H1 (cell line): ENCODE data around the gene CFAP74.

Experiments
- CTCF ChIP-seq, 3 experiments: IDR thresholded peaks; 1 replicate in 2 of 3; 2 replicates in 1 of 3; pipeline versions ENCODE4 v1.5.1 to v1.6.1; 2011; ENCODE audit warnings: low read length in 3 of 3, mild to moderate bottlenecking in 3 of 3, inconsistent platforms in 2 of 3, low read depth in 1 of 3, moderate library complexity in 1 of 3; ENCODE audit not compliant: insufficient read depth in 1 of 3; ENCODE audit errors: control extremely low read depth in 1 of 3
- EP300 ChIP-seq, 2 experiments: IDR thresholded peaks; 1 replicate in 1 of 2; 2 replicates in 1 of 2; pipeline ENCODE4 v1.6.1; 2011 to 2012; ENCODE audit warnings: low read depth in 2 of 2, low read length in 2 of 2, mild to moderate bottlenecking in 2 of 2, borderline replicate concordance in 1 of 2, inconsistent platforms in 1 of 2, moderate library complexity in 1 of 2
- POLR2A ChIP-seq, 2 experiments: IDR thresholded peaks; 1 replicate in 1 of 2; 2 replicates in 1 of 2; pipeline ENCODE4 v1.6.1; 2011; ENCODE audit warnings: low read depth in 2 of 2, low read length in 2 of 2, mild to moderate bottlenecking in 2 of 2; ENCODE audit errors: control extremely low read depth in 1 of 2
- POLR2AphosphoS5 ChIP-seq: IDR thresholded peaks from 2 replicates; pipeline ENCODE4 v1.6.1; 2011; ENCODE audit warnings: low read depth, low read length

DNA sequence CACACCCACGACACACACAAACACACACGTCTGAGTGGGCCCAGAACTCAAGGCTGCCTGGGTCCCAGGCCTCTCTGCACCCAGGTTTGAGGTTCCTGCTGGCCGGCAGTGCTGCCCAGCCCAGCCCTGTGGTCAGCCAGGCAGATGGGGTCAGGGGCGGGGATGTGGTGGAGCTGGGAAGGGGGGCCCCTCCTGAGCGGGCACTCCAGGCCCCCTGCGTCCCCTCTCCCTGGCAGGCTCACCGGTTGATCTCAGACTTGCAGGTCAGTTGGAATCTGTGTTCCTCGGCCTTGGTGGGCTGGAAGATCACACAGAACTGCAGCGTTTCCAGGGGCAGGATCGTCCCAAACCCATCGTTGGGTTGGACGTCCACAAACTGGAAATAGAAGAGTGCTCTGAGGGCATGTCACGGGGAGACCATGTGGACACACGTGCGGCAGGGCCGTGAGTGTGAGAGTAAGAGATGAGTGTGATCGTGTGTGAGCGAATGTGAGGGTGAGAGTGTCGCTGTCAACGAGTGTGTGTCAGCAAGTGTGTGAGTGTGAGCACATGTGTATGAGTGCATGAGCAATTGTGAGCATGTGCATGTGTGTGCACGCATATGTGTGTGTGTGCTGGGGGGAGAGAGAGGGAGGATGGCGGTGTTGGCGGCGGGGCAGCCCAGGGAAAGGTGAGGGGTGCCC lies 64.8 kb downstream of the CFAP74 start:
- TF ChIP-seq POLR2A (IDR thresholded peaks at IDR 0.05; ENCODE audit: control extremely low read depth in 1 of 2, low read depth in 2 of 2, low read length in 2 of 2) (no peak), CTCF (IDR thresholded peaks at IDR 0.05; ENCODE audit: control extremely low read depth in 1 of 3, insufficient read depth in 1 of 3, low read depth in 1 of 3, low read length in 3 of 3) (no peak), EP300 (IDR thresholded peaks at IDR 0.05; ENCODE audit: borderline replicate concordance in 1 of 2, low read depth in 2 of 2, low read length in 2 of 2) (no peak), POLR2AphosphoS5 (no peak)
